GM23338 (cell line): ENCODE measurements around the gene ATP1B2. TPM values are rescaled to one million over a fixed set of nuclear protein-coding genes. Genes with fewer than 3 reads are reported as not detected.

Source experiments
- CREB1 ChIP-seq: fragments of 250-450 bp; sonication (Bioruptor Pico); IDR thresholded peaks from 2 replicates; pipeline ENCODE4 v1.5.0; 2020; ENCODE audit warnings: low read depth, mild to moderate bottlenecking, moderate library complexity
- CTCF ChIP-seq, 2 experiments: fragments of 200-600 bp in 1 of 2; sonication (generic) in 1 of 2; conservative IDR thresholded peaks; 2 replicates each; pipeline versions ENCODE4 v1.5.1 to v1.6.1; 2016 to 2017; ENCODE audit warnings: antibody characterized with exemption in 2 of 2, low read depth in 2 of 2, mild to moderate bottlenecking in 2 of 2, moderate library complexity in 1 of 2
- EZH2 ChIP-seq: fragments of 200-600 bp; sonication (generic); IDR thresholded peaks from one replicate; pipeline ENCODE4 v1.8.0; 2017; ENCODE audit warnings: antibody characterized with exemption, mild to moderate bottlenecking, low read depth; ENCODE audit not compliant: unreplicated experiment
- EZH2phosphoT487 ChIP-seq: fragments of 200-600 bp; sonication (generic); IDR thresholded peaks from one replicate; pipeline ENCODE4 v1.8.1; 2018; ENCODE audit warnings: antibody characterized with exemption; ENCODE audit not compliant: unreplicated experiment
- JUNB ChIP-seq: IDR thresholded peaks from one replicate; pipeline ENCODE4 v1.6.1; 2016; ENCODE audit warnings: antibody characterized with exemption; ENCODE audit not compliant: unreplicated experiment
- NANOG ChIP-seq: IDR thresholded peaks from 2 replicates; pipeline ENCODE4 v1.6.1; 2016; ENCODE audit warnings: antibody characterized with exemption, borderline replicate concordance
- POLR2AphosphoS5 ChIP-seq: IDR thresholded peaks from 2 replicates; pipeline ENCODE4 v1.6.1; 2016; ENCODE audit warnings: antibody characterized with exemption, low read depth
- STAT1 ChIP-seq: IDR thresholded peaks from one replicate; pipeline ENCODE4 v1.6.1; 2016; ENCODE audit warnings: antibody characterized with exemption; ENCODE audit not compliant: unreplicated experiment
- ZNF114 ChIP-seq: fragments of 250-450 bp; sonication (Bioruptor Pico); IDR thresholded peaks from 2 replicates; pipeline ENCODE4 v1.5.0; 2020; ENCODE audit warnings: mild to moderate bottlenecking, moderate library complexity
- polyA plus RNA-seq: library from polyadenylated mRNA; unstranded; fragments of >200 nt; fragmentation: Nextera tagmentation; extraction: Ambion mirVana; gene quantifications from 2 replicates; pipeline ENCODE4 v1.2.1, GENCODE V29; 2016
- total RNA-seq: library from RNA; depleted of rRNA; stranded (reverse); fragments of >200 nt; shearing (Covaris generic); gene quantifications from 2 replicates; pipeline ENCODE4 v1.2.3, GENCODE V29; 2014
- TF ChIP-seq, protein P1 (sequence below): fragments of 250-450 bp; sonication (Bioruptor Pico); IDR thresholded peaks from 2 replicates; pipeline ENCODE4 v1.5.0; 2020; ENCODE audit warnings: mild to moderate bottlenecking, moderate library complexity

Gene ATP1B2
- total and polyA plus RNA-seq, 2 experiments from 2014 or later: 14.9 to 33.1 TPM

DNA sequence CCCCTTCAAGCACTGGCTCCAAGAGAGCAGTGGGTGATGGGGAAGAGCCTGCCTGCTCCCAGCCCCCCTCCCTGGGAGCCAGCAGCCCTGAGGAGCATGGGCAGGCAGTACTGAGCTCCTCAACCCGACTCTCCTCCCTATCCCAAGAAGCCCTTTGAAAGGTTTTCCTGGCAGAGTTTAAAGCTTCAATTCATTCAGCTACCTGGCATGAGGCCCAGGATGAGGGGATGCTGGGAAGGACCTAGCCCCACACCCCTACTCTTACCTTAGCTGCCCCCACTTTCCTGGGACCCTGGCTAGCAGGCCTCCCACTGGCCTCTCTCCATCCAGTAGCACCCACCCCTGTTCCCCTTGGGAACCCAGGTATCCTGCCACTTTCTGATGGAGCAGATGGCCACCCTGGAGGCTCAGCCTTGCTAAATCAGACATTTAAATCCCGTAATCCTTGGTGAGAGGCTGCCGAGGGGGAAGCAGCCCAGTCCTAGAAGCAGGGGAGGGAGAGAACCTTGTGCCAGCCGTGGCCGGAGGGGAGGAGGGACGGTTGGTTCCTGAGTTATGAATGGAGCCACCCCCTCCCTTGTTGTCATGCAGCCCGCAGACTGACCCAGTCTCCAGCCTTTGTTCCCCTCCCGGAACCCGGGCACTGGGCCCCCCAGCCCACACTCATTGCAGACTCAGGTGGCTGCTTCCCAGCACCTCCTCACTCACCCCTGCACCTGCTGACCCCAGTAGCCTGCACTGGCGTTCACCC is 17.1 kb downstream of the ATP1B2 start (continued):
- TF ChIP-seq, protein P1, sequence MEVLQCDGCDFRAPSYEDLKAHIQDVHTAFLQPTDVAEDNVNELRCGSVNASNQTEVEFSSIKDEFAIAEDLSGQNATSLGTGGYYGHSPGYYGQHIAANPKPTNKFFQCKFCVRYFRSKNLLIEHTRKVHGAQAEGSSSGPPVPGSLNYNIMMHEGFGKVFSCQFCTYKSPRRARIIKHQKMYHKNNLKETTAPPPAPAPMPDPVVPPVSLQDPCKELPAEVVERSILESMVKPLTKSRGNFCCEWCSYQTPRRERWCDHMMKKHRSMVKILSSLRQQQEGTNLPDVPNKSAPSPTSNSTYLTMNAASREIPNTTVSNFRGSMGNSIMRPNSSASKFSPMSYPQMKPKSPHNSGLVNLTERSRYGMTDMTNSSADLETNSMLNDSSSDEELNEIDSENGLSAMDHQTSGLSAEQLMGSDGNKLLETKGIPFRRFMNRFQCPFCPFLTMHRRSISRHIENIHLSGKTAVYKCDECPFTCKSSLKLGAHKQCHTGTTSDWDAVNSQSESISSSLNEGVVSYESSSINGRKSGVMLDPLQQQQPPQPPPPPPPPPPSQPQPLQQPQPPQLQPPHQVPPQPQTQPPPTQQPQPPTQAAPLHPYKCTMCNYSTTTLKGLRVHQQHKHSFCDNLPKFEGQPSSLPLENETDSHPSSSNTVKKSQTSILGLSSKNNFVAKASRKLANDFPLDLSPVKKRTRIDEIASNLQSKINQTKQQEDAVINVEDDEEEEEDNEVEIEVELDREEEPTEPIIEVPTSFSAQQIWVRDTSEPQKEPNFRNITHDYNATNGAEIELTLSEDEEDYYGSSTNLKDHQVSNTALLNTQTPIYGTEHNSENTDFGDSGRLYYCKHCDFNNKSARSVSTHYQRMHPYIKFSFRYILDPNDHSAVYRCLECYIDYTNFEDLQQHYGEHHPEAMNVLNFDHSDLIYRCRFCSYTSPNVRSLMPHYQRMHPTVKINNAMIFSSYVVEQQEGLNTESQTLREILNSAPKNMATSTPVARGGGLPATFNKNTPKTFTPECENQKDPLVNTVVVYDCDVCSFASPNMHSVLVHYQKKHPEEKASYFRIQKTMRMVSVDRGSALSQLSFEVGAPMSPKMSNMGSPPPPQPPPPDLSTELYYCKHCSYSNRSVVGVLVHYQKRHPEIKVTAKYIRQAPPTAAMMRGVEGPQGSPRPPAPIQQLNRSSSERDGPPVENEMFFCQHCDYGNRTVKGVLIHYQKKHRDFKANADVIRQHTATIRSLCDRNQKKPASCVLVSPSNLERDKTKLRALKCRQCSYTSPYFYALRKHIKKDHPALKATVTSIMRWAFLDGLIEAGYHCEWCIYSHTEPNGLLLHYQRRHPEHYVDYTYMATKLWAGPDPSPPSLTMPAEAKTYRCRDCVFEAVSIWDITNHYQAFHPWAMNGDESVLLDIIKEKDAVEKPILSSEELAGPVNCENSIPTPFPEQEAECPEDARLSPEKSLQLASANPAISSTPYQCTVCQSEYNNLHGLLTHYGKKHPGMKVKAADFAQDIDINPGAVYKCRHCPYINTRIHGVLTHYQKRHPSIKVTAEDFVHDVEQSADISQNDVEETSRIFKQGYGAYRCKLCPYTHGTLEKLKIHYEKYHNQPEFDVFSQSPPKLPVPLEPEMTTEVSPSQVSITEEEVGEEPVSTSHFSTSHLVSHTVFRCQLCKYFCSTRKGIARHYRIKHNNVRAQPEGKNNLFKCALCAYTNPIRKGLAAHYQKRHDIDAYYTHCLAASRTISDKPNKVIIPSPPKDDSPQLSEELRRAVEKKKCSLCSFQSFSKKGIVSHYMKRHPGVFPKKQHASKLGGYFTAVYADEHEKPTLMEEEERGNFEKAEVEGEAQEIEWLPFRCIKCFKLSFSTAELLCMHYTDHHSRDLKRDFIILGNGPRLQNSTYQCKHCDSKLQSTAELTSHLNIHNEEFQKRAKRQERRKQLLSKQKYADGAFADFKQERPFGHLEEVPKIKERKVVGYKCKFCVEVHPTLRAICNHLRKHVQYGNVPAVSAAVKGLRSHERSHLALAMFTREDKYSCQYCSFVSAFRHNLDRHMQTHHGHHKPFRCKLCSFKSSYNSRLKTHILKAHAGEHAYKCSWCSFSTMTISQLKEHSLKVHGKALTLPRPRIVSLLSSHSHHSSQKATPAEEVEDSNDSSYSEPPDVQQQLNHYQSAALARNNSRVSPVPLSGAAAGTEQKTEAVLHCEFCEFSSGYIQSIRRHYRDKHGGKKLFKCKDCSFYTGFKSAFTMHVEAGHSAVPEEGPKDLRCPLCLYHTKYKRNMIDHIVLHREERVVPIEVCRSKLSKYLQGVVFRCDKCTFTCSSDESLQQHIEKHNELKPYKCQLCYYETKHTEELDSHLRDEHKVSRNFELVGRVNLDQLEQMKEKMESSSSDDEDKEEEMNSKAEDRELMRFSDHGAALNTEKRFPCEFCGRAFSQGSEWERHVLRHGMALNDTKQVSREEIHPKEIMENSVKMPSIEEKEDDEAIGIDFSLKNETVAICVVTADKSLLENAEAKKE: no peak
- TF ChIP-seq JUNB: no peak
- TF ChIP-seq POLR2AphosphoS5: no peak
- TF ChIP-seq EZH2: no peak
- no peak for TF ChIP-seq EZH2phosphoT487
- TF ChIP-seq ZNF114 (CRISPR knock-in tag): no peak
- no peak for TF ChIP-seq STAT1
- no peak for TF ChIP-seq CREB1
- TF ChIP-seq CTCF (conservative IDR thresholded peaks at IDR 0.05; ENCODE audit: low read depth in 2 of 2): no peak
- no peak for TF ChIP-seq NANOG
